ENCODE measurements around the gene DCP2.
A peak's percentile ranks its signal among the peaks of the same experiment; 100 is the strongest.
"Not testable (repeated sequence)": the region's sequence is repeated elsewhere in the genome, so short reads cannot be mapped to it uniquely, and the experiment has no call there.

The DCP2 gene

DNA sequence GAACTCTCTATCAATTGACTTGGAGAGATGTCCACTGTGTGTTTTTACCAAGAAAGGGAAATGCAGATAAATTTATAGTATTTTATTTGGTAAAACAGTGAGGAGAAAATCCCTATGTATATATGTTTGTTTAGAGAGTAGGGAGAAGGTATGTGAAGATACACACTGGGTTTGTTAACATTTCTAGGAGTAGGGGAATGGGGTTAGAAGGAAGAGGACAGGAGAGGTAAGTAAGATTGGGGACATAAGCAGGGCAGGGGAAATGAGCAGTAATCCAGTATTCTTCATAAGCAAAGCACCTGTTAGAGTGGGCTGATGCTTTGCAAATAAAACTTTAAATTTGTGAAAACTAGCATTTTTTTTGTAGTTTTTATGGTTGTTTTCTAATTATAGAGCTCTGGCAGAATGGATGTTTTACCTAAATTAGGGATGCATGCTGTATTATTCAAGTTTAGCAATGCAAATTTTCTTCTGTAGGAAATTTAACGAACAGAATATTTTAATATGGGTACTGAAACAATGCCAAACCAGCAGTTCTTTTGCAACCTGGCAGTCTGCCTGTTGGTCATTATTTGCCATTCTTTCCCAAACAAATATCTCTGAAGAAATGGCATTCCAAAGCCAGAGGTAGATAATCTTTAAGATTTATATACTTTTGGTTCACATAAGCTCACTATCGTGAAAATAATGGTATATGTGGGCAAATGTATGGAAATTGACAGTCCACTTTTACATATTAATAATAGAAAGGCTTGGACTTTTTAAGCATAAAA is 19.4 kb upstream of the DCP2 start:
- TF ChIP-seq, protein P1, sequence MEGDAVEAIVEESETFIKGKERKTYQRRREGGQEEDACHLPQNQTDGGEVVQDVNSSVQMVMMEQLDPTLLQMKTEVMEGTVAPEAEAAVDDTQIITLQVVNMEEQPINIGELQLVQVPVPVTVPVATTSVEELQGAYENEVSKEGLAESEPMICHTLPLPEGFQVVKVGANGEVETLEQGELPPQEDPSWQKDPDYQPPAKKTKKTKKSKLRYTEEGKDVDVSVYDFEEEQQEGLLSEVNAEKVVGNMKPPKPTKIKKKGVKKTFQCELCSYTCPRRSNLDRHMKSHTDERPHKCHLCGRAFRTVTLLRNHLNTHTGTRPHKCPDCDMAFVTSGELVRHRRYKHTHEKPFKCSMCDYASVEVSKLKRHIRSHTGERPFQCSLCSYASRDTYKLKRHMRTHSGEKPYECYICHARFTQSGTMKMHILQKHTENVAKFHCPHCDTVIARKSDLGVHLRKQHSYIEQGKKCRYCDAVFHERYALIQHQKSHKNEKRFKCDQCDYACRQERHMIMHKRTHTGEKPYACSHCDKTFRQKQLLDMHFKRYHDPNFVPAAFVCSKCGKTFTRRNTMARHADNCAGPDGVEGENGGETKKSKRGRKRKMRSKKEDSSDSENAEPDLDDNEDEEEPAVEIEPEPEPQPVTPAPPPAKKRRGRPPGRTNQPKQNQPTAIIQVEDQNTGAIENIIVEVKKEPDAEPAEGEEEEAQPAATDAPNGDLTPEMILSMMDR (IDR thresholded peaks at IDR 0.05; ENCODE audit: low read length, missing control alignments), result no peak
- no peak for DNase-seq (ENCODE audit: low read depth)

DNA sequence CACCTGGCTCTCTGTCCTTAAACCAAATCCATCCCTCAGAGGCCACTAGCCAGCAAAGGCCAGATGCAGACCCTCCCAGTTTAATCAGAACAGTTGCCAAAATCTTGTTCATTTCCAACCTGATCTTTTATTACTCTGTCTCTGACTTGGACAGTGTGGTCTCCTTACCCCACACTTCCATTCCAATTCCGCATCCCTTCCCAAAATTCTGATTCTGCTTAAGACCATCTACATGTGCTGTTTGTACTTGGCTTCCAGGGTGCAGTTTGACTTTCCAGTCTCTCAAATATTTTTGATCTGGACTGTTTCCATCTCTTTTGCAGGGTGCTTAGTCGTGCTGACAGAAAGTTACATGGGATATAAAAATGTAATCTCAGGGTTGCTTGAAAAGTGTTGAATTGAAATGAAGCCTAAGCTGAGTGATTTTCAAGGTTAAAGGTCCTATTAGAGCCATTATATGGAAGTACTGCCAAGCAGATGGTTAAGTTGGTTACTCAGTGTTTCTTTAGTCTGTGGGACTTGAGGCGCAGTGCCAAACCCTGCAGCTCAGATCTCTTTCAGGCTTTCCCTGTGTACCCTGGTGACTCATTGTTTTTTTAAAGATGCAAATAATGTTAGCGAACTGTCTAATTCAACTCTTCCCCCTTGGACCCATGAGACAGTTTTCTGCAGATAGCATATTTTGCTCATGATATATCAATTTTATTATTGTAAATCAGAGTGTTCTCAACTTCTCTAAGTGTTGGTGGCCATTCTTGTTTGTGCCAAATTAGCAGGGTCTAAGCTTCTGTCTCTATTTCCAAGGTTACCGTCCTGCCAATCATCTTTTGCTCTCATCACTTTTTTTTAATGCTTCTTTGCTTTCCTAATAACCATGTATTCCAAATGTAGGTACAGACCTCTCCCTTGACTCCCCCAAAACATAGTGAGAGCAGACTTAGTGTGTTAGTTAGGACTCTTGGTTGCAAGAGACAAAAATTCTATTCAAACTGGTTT is 18.2 kb upstream of the DCP2 start:
- H3K4me3 ChIP-seq (replicated peaks; ENCODE audit: low read depth, low read length), result peak overlapping the region; percentile 15
- TF ChIP-seq, protein P1 (IDR thresholded peaks at IDR 0.05; ENCODE audit: low read length, missing control alignments), result no peak
- DNase-seq (ENCODE audit: low read depth), result peak; percentile 91

More for the DNA sequence above, 19.4 kb upstream of the DCP2 start:
- no peak overlapping the region for H3K4me3 ChIP-seq (replicated peaks; ENCODE audit: low read depth, low read length)

- not testable (repeated sequence) for H3K4me3 ChIP-seq (replicated peaks; ENCODE audit: low read depth, low read length)
- peak; percentile 64 for DNase-seq (ENCODE audit: low read depth)
Measured at GRCh38 chr5:112959872-112960271, 16.7 kb upstream of the DCP2 start.

DNA sequence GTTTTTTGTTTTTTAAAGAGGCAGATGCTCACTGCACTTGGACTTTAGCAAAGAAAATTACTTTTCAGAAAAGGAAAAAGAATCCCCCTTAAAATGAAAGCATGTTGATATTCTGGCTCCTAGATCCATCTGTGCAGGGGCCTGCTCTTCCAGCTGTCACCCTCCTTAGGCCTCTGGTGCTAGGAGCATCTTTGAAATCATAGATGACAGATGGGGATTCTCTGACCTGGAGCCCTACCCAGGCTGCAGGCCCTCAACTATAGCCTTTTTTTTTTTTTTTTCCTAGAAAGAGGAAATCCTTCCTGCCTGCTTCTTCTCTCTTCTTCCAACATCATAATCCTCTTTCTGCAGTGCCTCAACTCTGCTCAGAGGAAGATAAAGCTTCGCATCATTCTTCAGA is 16.3 kb upstream of the DCP2 start:
- TF ChIP-seq, protein P1 (IDR thresholded peaks at IDR 0.05; ENCODE audit: low read length, missing control alignments), result no peak
- DNase-seq (ENCODE audit: low read depth), result no peak
- no peak overlapping the region for H3K4me3 ChIP-seq (replicated peaks; ENCODE audit: low read depth, low read length)

DNA sequence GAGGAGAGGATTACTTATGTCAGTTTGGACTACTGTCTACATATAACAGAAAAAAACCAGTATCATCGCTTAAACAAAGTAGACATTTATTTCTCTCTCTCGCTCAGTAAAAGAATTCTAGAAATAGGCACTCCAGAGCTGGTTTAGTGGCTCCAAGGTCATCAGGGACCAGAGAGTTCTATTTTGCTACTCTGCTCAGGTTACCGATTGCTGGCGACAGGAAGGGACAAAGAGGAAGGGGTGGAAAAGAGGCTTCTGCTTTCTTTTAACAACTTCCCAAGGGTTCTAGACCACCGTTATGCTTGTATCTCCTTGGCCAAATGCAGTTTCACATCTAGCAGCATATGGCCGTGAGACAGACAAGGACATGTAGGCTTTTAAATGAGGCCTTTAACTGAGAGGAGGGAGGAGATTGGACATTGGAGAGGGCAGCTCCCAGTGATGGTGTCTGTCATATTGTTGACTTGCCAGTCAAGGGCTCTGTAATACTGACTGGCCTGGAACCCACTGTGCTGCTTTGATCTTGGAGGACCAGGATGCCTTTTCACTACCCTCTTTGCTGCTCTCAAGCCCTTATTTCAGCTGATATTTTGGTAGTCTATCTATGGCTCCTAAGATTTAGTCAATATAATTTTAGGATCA is 15.6 kb upstream of the DCP2 start:
- no peak for DNase-seq (ENCODE audit: low read depth)
- TF ChIP-seq, protein P1 (IDR thresholded peaks at IDR 0.05; ENCODE audit: low read length, missing control alignments), result no peak
- H3K4me3 ChIP-seq (replicated peaks; ENCODE audit: low read depth, low read length), result no peak overlapping the region

DNA sequence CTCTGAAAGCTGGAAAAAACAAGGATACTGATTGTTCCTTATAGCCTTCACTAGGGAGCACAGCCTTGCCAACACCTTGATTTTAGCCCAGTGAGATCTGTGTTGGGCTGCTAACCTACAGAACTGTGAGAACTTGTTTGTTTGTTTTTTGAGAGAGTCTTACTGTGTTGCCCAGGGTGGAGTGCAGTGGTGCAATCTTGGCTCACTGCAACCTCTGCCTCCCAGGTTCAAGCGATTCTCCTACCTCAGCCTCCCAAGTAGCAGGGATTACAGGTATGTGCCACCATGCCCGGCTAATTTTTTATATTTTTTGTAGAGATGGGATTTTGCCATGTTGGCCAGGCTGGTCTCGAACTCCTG is 13.2 kb upstream of the DCP2 start:
- not testable (repeated sequence) for DNase-seq (ENCODE audit: low read depth); H3K4me3 ChIP-seq (replicated peaks; ENCODE audit: low read depth, low read length)

GRCh38 chr5:112965733-112966306 is 10.8 kb upstream of the DCP2 start:
- DNase-seq (ENCODE audit: low read depth), result no peak
- TF ChIP-seq, protein P1 (IDR thresholded peaks at IDR 0.05; ENCODE audit: low read length, missing control alignments), result no peak
- no peak overlapping the region for H3K4me3 ChIP-seq (replicated peaks; ENCODE audit: low read depth, low read length)
